ENCODE results near the gene MCTP1.

- TF ChIP-seq POLR2AphosphoS5 (IDR thresholded peaks at IDR 0.05), result no peak
- TF ChIP-seq CTCF (IDR thresholded peaks at IDR 0.05), result no peak
- TF ChIP-seq POLR2A (IDR thresholded peaks at IDR 0.05), result no peak
Measured at GRCh38 chr5:94830520-94830919, 454.4 kb downstream of the MCTP1 start.

Data from breast epithelium (tissue), 3 donors.